ENCODE data around the gene RASSF5.

GRCh38 chr1:206518743-206519142 lies 11.4 kb downstream of the RASSF5 start:
- TF ChIP-seq POLR2A (IDR thresholded peaks at IDR 0.05; ENCODE audit: low read length), result no peak
- no peak for TF ChIP-seq CTCF (IDR thresholded peaks at IDR 0.05)
- TF ChIP-seq HDAC2 (IDR thresholded peaks at IDR 0.05), result no peak
- no peak for TF ChIP-seq CBX8 (IDR thresholded peaks at IDR 0.05)
- no peak for TF ChIP-seq EP300 (IDR thresholded peaks at IDR 0.05)
- no peak for TF ChIP-seq RAD21 (conservative IDR thresholded peaks at IDR 0.05 in 1 of 2, IDR thresholded peaks at IDR 0.05 in 1 of 2)
- TF ChIP-seq E2F6 (IDR thresholded peaks at IDR 0.05; ENCODE audit: borderline replicate concordance, low read depth), result no peak
- TF ChIP-seq CHD4 (IDR thresholded peaks at IDR 0.05; ENCODE audit: borderline replicate concordance), result no peak
- TF ChIP-seq CBX2 (IDR thresholded peaks at IDR 0.05; ENCODE audit: borderline replicate concordance, low read depth), result no peak
